Measurements from ENCODE around the gene SPAST.

- TF ChIP-seq CTCF (conservative IDR thresholded peaks at IDR 0.05) (no peak), ZFX (IDR thresholded peaks at IDR 0.05) (no peak)
Measured at GRCh38 chr2:32119161-32119560, 55.8 kb downstream of the SPAST start.

Data from C4-2B (cell line).